ENCODE results near the gene RHNO1.

RHNO1 gene

GRCh38 chr12:2877047-2877952 is at the start of gene RHNO1, which contains the start of gene FOXM1:
RHNO1 (plus strand) TSS chr12:2877223; CDS start chr12:2885367, 8,144 bp downstream.
FOXM1 (minus strand) TSS chr12:2877174; CDS start chr12:2874478, 2,696 bp downstream.
- peak; percentile 88 for DNase-seq (ENCODE audit: low spot score)

GRCh38 chr12:2829275-2829674 is 47.7 kb upstream of the RHNO1 start:
- no peak for DNase-seq (ENCODE audit: low spot score)

GRCh38 chr12:2832550-2833127 is 44.4 kb upstream of the RHNO1 start:
- DNase-seq (ENCODE audit: low spot score), result no peak

GRCh38 chr12:2833327-2833726 is 43.7 kb upstream of the RHNO1 start:
- DNase-seq (ENCODE audit: low spot score), result no peak

GRCh38 chr12:2833810-2834209 is 43.2 kb upstream of the RHNO1 start:
- DNase-seq (ENCODE audit: low spot score), result no peak

- peak; percentile 77 for DNase-seq (ENCODE audit: low spot score)
Measured at GRCh38 chr12:2834581-2835491, 42.2 kb upstream of the RHNO1 start, which contains the start of gene NRIP2. NRIP2 (minus strand) TSS chr12:2835035; CDS start chr12:2834983, 52 bp downstream.

- DNase-seq (ENCODE audit: low spot score), result no peak
Measured at GRCh38 chr12:2835691-2836403, 41.2 kb upstream of the RHNO1 start.

- DNase-seq (ENCODE audit: low spot score), result no peak
Measured at GRCh38 chr12:2836574-2836973, 40.4 kb upstream of the RHNO1 start.

- DNase-seq (ENCODE audit: low spot score), result no peak
Measured at GRCh38 chr12:2841056-2841650, 35.9 kb upstream of the RHNO1 start.

GRCh38 chr12:2842948-2843347 is 34.1 kb upstream of the RHNO1 start:
- DNase-seq (ENCODE audit: low spot score), result no peak

- no peak for DNase-seq (ENCODE audit: low spot score)
Measured at GRCh38 chr12:2844786-2845185, 32.2 kb upstream of the RHNO1 start.

GRCh38 chr12:2845280-2845679 is 31.7 kb upstream of the RHNO1 start:
- DNase-seq (ENCODE audit: low spot score), result no peak

GRCh38 chr12:2851931-2852330 is 25.1 kb upstream of the RHNO1 start:
- no peak for DNase-seq (ENCODE audit: low spot score)

GRCh38 chr12:2853626-2854025 is 23.4 kb upstream of the RHNO1 start:
- peak; percentile 73 for DNase-seq (ENCODE audit: low spot score)

- DNase-seq (ENCODE audit: low spot score), result no peak
Measured at GRCh38 chr12:2854669-2855453, 22.2 kb upstream of the RHNO1 start.

- DNase-seq (ENCODE audit: low spot score), result no peak
Measured at GRCh38 chr12:2855546-2855945, 21.5 kb upstream of the RHNO1 start.

- no peak for DNase-seq (ENCODE audit: low spot score)
Measured at GRCh38 chr12:2856051-2856450, 21.0 kb upstream of the RHNO1 start.

- DNase-seq (ENCODE audit: low spot score), result no peak
Measured at GRCh38 chr12:2857021-2857431, 20.0 kb upstream of the RHNO1 start, which contains the start of gene TEX52. TEX52 (minus strand) TSS chr12:2857039; CDS start chr12:2857026, 13 bp downstream.

GRCh38 chr12:2857576-2857975 is 19.4 kb upstream of the RHNO1 start:
- no peak for DNase-seq (ENCODE audit: low spot score)

- DNase-seq (ENCODE audit: low spot score), result no peak
Measured at GRCh38 chr12:2858334-2858733, 18.7 kb upstream of the RHNO1 start.

Data from globus pallidus (tissue), 1 donor.